Skeletal muscle tissue (tissue), 4 donors: ENCODE results near the gene ARHGAP44. TPM values are rescaled to one million over a fixed set of nuclear protein-coding genes. Genes with fewer than 3 reads are reported as not detected.

ENCODE experiments used
- H3K27ac ChIP-seq: one replicate; pipeline ENCODE4 v1.7.0; 2013; ENCODE audit warnings: mild to moderate bottlenecking, low read depth, low read length, inconsistent platforms
- H3K27me3 ChIP-seq, 3 donors: one replicate each; pipeline ENCODE4 v1.7.0; 2013; ENCODE audit warnings: low read length in 3 of 3; ENCODE audit not compliant: control insufficient read depth in 3 of 3, insufficient read depth in 3 of 3
- H3K36me3 ChIP-seq, 3 donors: one replicate each; pipeline ENCODE4 v1.7.0; 2013; ENCODE audit warnings: low read length in 3 of 3; ENCODE audit not compliant: control insufficient read depth in 3 of 3, insufficient read depth in 3 of 3
- H3K4me1 ChIP-seq, 3 donors: one replicate each; pipeline ENCODE4 v1.7.0; 2013; ENCODE audit warnings: low read length in 3 of 3, mild to moderate bottlenecking in 3 of 3; ENCODE audit not compliant: control insufficient read depth in 3 of 3, insufficient read depth in 3 of 3
- H3K4me3 ChIP-seq, 3 donors: one replicate each; pipeline ENCODE4 v1.7.0; 2013; ENCODE audit warnings: low read length in 3 of 3
- H3K9ac ChIP-seq, 3 donors: one replicate each; pipeline ENCODE4 v1.7.0; 2013; ENCODE audit warnings: low read length in 3 of 3, mild to moderate bottlenecking in 3 of 3, moderate library complexity in 2 of 3, low read depth in 1 of 3
- H3K9me3 ChIP-seq, 3 donors: one replicate each; pipeline ENCODE4 v1.7.0; 2013; ENCODE audit warnings: low read length in 3 of 3; ENCODE audit not compliant: control insufficient read depth in 3 of 3
- total RNA-seq: library from RNA; depleted of rRNA; stranded (reverse); fragments of >200 nt; gene quantifications from one replicate; pipeline ENCODE4 v1.2.3, GENCODE V29; 2014
- donor health status: Osteomylitis.

ARHGAP44 gene
- 3.7 TPM for total RNA-seq

- H3K4me3 ChIP-seq = peak within 1 kb of the TSS; percentile 66 to 82 (median 81)
- peaks cover 5 to 11% (median 9%) of the 10 kb centered on the region in 3 donors for H3K27me3 ChIP-seq
- peaks cover 7 to 14% (median 8%) of the 10 kb centered on the region in 3 donors for H3K4me1 ChIP-seq
- H3K36me3 ChIP-seq = no peaks in the 10 kb centered on the region
- H3K9ac ChIP-seq = peak within 1 kb of the TSS; percentile 43 to 66 (median 50)
- H3K9me3 ChIP-seq = no peaks in the 10 kb centered on the region
- no peak within 1 kb of the TSS for H3K27ac ChIP-seq
Observed at GRCh38 chr17:12789481-12790248, at the start of gene ARHGAP44. ARHGAP44 (plus strand) TSS chr17:12789498; CDS start chr17:12789839, 341 bp downstream.

- no peak overlapping the region for H3K27ac ChIP-seq
Observed at GRCh38 chr17:12739500-12739899, 49.8 kb upstream of the ARHGAP44 start.

GRCh38 chr17:12743046-12743445 lies 46.3 kb upstream of the ARHGAP44 start:
- Histone ChIP-seq H3K4me1 (peaks cover 0 to 5% (median 0%) of the 10 kb centered on the region in 3 donors), H3K4me3 (no peak overlapping the region), H3K9me3 (no peaks in the 10 kb centered on the region), H3K36me3 (no peaks in the 10 kb centered on the region), H3K27me3 (no peaks in the 10 kb centered on the region), H3K9ac (no peak overlapping the region), H3K27ac (no peak overlapping the region)

More at GRCh38 chr17:12739500-12739899, 49.8 kb upstream of the ARHGAP44 start:
- peaks cover 0 to 5% (median 0%) of the 10 kb centered on the region in 3 donors for H3K4me1 ChIP-seq
- H3K9me3 ChIP-seq = no peaks in the 10 kb centered on the region
- no peak overlapping the region for H3K9ac ChIP-seq
- no peaks in the 10 kb centered on the region for H3K27me3 ChIP-seq
- no peaks in the 10 kb centered on the region for H3K36me3 ChIP-seq
- no peak overlapping the region for H3K4me3 ChIP-seq

GRCh38 chr17:12744298-12744697 lies 45.0 kb upstream of the ARHGAP44 start:
- H3K4me3 ChIP-seq = no peak overlapping the region
- H3K27ac ChIP-seq = no peak overlapping the region

GRCh38 chr17:12744786-12745185 lies 44.5 kb upstream of the ARHGAP44 start:
- Histone ChIP-seq H3K36me3 (no peaks in the 10 kb centered on the region), H3K27ac (no peak overlapping the region)

More at GRCh38 chr17:12744298-12744697, 45.0 kb upstream of the ARHGAP44 start:
- Histone ChIP-seq H3K4me1 (peaks cover 0 to 5% (median 0%) of the 10 kb centered on the region in 3 donors), H3K9me3 (no peaks in the 10 kb centered on the region), H3K27me3 (no peaks in the 10 kb centered on the region), H3K9ac (no peak overlapping the region), H3K36me3 (no peaks in the 10 kb centered on the region)

GRCh38 chr17:12745486-12745885 lies 43.8 kb upstream of the ARHGAP44 start:
- Histone ChIP-seq H3K9me3 (no peaks in the 10 kb centered on the region), H3K27ac (no peak overlapping the region)

More at GRCh38 chr17:12744786-12745185, 44.5 kb upstream of the ARHGAP44 start:
- Histone ChIP-seq H3K9ac (no peak overlapping the region), H3K27me3 (no peaks in the 10 kb centered on the region), H3K9me3 (no peaks in the 10 kb centered on the region), H3K4me3 (no peak overlapping the region), H3K4me1 (peaks cover 0 to 5% (median 0%) of the 10 kb centered on the region in 3 donors)

GRCh38 chr17:12756786-12757185 lies 32.5 kb upstream of the ARHGAP44 start:
- H3K4me1 ChIP-seq = no peaks in the 10 kb centered on the region
- no peaks in the 10 kb centered on the region for H3K9me3 ChIP-seq
- H3K4me3 ChIP-seq = no peak overlapping the region
- no peak overlapping the region for H3K9ac ChIP-seq
- no peaks in the 10 kb centered on the region for H3K36me3 ChIP-seq
- no peak overlapping the region for H3K27ac ChIP-seq
- no peaks in the 10 kb centered on the region for H3K27me3 ChIP-seq

More at GRCh38 chr17:12745486-12745885, 43.8 kb upstream of the ARHGAP44 start:
- H3K4me1 ChIP-seq = peaks cover 0 to 5% (median 0%) of the 10 kb centered on the region in 3 donors
- no peak overlapping the region for H3K4me3 ChIP-seq
- no peak overlapping the region for H3K9ac ChIP-seq
- H3K27me3 ChIP-seq = no peaks in the 10 kb centered on the region
- no peaks in the 10 kb centered on the region for H3K36me3 ChIP-seq

GRCh38 chr17:12759090-12759489 lies 30.2 kb upstream of the ARHGAP44 start:
- Histone ChIP-seq H3K9ac (no peak overlapping the region), H3K36me3 (no peaks in the 10 kb centered on the region), H3K4me3 (no peak overlapping the region)

GRCh38 chr17:12765548-12765947 lies 23.8 kb upstream of the ARHGAP44 start:
- Histone ChIP-seq H3K27me3 (peaks cover 0 to 6% (median 0%) of the 10 kb centered on the region in 3 donors), H3K9ac (no peak overlapping the region), H3K27ac (no peak overlapping the region), H3K9me3 (no peaks in the 10 kb centered on the region), H3K4me1 (no peaks in the 10 kb centered on the region), H3K4me3 (no peak overlapping the region), H3K36me3 (no peaks in the 10 kb centered on the region)

More at GRCh38 chr17:12759090-12759489, 30.2 kb upstream of the ARHGAP44 start:
- H3K9me3 ChIP-seq = no peaks in the 10 kb centered on the region
- no peak overlapping the region for H3K27ac ChIP-seq
- H3K4me1 ChIP-seq = no peaks in the 10 kb centered on the region
- peaks cover 0 to 3% (median 0%) of the 10 kb centered on the region in 3 donors for H3K27me3 ChIP-seq

- Histone ChIP-seq H3K4me3 (no peak overlapping the region), H3K27ac (no peak overlapping the region), H3K36me3 (no peaks in the 10 kb centered on the region), H3K9me3 (no peaks in the 10 kb centered on the region), H3K27me3 (peaks cover 0 to 5% (median 0%) of the 10 kb centered on the region in 3 donors), H3K4me1 (no peaks in the 10 kb centered on the region), H3K9ac (no peak overlapping the region)
Observed at GRCh38 chr17:12768255-12768654, 21.0 kb upstream of the ARHGAP44 start.
